Endothelial cell of umbilical vein (primary cell): ENCODE results near the gene MESP2.
A peak's percentile ranks its signal among the peaks of the same experiment; 100 is the strongest.

Experiments used
- CTCF ChIP-seq, 2 donors: IDR thresholded peaks; 1 replicate in 1 of 2; 2 replicates in 1 of 2; pipeline ENCODE4 v1.5.1; 2011; ENCODE audit warnings: low read length in 2 of 2, mild to moderate bottlenecking in 2 of 2, moderate library complexity in 2 of 2, control low read depth in 1 of 2, inconsistent platforms in 1 of 2, low read depth in 1 of 2; ENCODE audit not compliant: insufficient read depth in 1 of 2; ENCODE audit errors: extremely low read depth in 1 of 2
- EZH2 ChIP-seq: IDR thresholded peaks from 2 replicates; pipeline ENCODE4 v1.6.1; 2012; ENCODE audit warnings: borderline replicate concordance, low read depth, mild to moderate bottlenecking, moderate library complexity, low read length, inconsistent platforms; ENCODE audit not compliant: severe bottlenecking
- JUN ChIP-seq: IDR thresholded peaks from 2 replicates; pipeline ENCODE4 v1.6.1; 2011; ENCODE audit warnings: borderline replicate concordance, low read depth; ENCODE audit not compliant: insufficient read length, insufficient read depth
- MAX ChIP-seq: IDR thresholded peaks from 2 replicates; pipeline ENCODE4 v1.6.1; 2011; ENCODE audit not compliant: insufficient read depth, insufficient read length
- MYC ChIP-seq: IDR thresholded peaks from one replicate; pipeline ENCODE4 v1.6.1; 2011; ENCODE audit warnings: mild to moderate bottlenecking, low read depth, low read length
- POLR2A ChIP-seq: IDR thresholded peaks from 2 replicates; pipeline ENCODE4 v1.6.1; 2012; ENCODE audit warnings: low read depth, mild to moderate bottlenecking, control low read depth, low read length
- POLR2AphosphoS5 ChIP-seq: IDR thresholded peaks from 2 replicates; pipeline ENCODE4 v1.6.1; 2012; ENCODE audit warnings: low read depth, mild to moderate bottlenecking, control low read depth, low read length, moderate library complexity; ENCODE audit not compliant: insufficient read depth

GRCh38 chr15:89783861-89784685, 7.9 kb downstream of the MESP2 start:
- TF ChIP-seq CTCF (IDR thresholded peaks at IDR 0.05; ENCODE audit: extremely low read depth in 1 of 2, insufficient read depth in 1 of 2, low read depth in 1 of 2, low read length in 2 of 2), result no peak
- TF ChIP-seq POLR2A, result no peak
- no peak for TF ChIP-seq MYC
- no peak for TF ChIP-seq EZH2
- TF ChIP-seq POLR2AphosphoS5, result peak; percentile 1
- no peak for TF ChIP-seq JUN
- TF ChIP-seq MAX, result no peak
